ENCODE results near the gene CDK5RAP2.

DNA sequence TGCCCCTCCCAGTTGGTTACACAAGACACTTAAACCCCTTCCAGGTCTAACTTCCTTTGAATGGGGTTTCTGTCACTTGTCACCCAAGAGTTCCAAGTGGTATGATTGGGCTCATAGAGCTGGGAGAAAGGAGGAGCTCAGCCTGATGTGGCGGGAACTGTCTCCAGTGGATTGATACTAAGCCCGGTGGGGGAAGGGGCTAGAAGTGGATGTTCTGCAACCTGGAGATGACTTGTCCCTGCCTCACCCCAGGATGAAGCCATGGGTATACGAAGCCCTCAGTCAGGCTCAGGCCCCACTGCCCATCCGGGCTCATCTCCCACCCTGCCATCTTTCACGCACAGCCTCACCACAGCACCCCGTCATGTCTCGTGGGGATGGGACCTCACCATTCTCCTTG lies 203.9 kb downstream of the CDK5RAP2 start:
- TF ChIP-seq, protein P1, sequence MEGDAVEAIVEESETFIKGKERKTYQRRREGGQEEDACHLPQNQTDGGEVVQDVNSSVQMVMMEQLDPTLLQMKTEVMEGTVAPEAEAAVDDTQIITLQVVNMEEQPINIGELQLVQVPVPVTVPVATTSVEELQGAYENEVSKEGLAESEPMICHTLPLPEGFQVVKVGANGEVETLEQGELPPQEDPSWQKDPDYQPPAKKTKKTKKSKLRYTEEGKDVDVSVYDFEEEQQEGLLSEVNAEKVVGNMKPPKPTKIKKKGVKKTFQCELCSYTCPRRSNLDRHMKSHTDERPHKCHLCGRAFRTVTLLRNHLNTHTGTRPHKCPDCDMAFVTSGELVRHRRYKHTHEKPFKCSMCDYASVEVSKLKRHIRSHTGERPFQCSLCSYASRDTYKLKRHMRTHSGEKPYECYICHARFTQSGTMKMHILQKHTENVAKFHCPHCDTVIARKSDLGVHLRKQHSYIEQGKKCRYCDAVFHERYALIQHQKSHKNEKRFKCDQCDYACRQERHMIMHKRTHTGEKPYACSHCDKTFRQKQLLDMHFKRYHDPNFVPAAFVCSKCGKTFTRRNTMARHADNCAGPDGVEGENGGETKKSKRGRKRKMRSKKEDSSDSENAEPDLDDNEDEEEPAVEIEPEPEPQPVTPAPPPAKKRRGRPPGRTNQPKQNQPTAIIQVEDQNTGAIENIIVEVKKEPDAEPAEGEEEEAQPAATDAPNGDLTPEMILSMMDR (IDR thresholded peaks at IDR 0.05; ENCODE audit: poor library complexity) = no peak
- TF ChIP-seq EZH2 (IDR thresholded peaks at IDR 0.05; ENCODE audit: borderline replicate concordance) = no peak
